Esophagus (tissue), 2 donors: Measurements from ENCODE around the gene FAM83G. TPM values are rescaled to one million over a fixed set of nuclear protein-coding genes. Genes with fewer than 3 reads are reported as not detected.
A peak's percentile ranks its signal among the peaks of the same experiment; 100 is the strongest.

Experiments used
- H3K27ac ChIP-seq, 2 donors: one replicate each; pipeline ENCODE4 v1.5.1; 2013; ENCODE audit warnings: low read depth in 2 of 2, mild to moderate bottlenecking in 2 of 2, inconsistent platforms in 1 of 2, low read length in 1 of 2, moderate library complexity in 1 of 2
- H3K27me3 ChIP-seq, 2 donors: one replicate each; pipeline ENCODE4 v1.6.1; 2013; ENCODE audit warnings: low read length in 2 of 2, control low read depth in 1 of 2, mild to moderate bottlenecking in 1 of 2; ENCODE audit not compliant: insufficient read depth in 2 of 2, control insufficient read depth in 1 of 2
- H3K36me3 ChIP-seq, 2 donors: one replicate each; pipeline ENCODE4 v1.6.1; 2013; ENCODE audit warnings: low read length in 1 of 2; ENCODE audit not compliant: control insufficient read depth in 2 of 2, insufficient read depth in 2 of 2
- H3K4me1 ChIP-seq, 2 donors: one replicate each; pipeline ENCODE4 v1.6.1; 2013; ENCODE audit warnings: low read length in 1 of 2; ENCODE audit not compliant: control insufficient read depth in 2 of 2, insufficient read depth in 2 of 2
- H3K4me3 ChIP-seq, 2 donors: one replicate each; pipeline ENCODE4 v1.5.1; 2013; ENCODE audit warnings: low read length in 2 of 2, mild to moderate bottlenecking in 2 of 2, low read depth in 1 of 2, moderate library complexity in 1 of 2
- H3K9me3 ChIP-seq, 2 donors: one replicate each; pipeline ENCODE4 v1.6.1; 2013; ENCODE audit warnings: mild to moderate bottlenecking in 2 of 2, low read depth in 1 of 2, low read length in 1 of 2, moderate library complexity in 1 of 2; ENCODE audit not compliant: control insufficient read depth in 2 of 2, insufficient read depth in 1 of 2
- WGBS, 2 donors: extraction: QIAGEN DNeasy Blood & Tissue Kit; methylation state at CpG; one replicate each; pipeline ENCODE4 v1.1.7; 2013; 5-methylcytosine and 5-hydroxymethylcytosine counted together
- polyA plus RNA-seq, 2 donors: library from polyadenylated mRNA; stranded (reverse); fragments of 200-250 nt; gene quantifications; one replicate each; pipeline ENCODE4 v1.2.3, GENCODE V29; 2013
- donor health status: healthy with polysubstance abuse.
- donor health status: Bipolar disorder and iron deficiency.

The FAM83G gene
- polyA plus RNA-seq, 2 donors, result 33.2 to 37.1 TPM

DNA sequence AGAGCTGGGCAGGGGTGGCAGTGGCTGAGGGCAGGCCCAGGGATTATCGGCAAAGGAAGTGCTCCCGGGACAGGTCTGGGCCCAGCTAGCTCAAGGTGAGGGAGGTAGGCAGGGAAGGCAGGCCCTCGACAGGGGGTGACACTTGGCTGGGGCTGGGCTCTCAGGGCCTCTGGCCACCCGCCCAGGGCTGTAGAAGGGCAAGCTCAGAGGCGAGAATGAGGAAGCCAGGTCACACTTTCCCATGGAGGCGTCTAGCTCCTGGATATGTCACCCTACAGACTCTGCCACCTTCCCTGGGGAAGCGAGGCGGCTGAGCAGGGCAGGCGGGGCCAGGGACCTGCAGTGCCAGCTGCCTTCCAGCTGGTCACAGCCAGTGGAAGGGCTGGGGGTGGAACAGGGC is 19.1 kb downstream of the FAM83G start:
- peak overlapping the region; percentile 61 to 88 for H3K27ac ChIP-seq
- H3K4me1 ChIP-seq, result peaks cover 15 to 68% of the 10 kb centered on the region in 2 donors
- no peak overlapping the region for H3K4me3 ChIP-seq
- peaks cover 0 to 34% of the 10 kb centered on the region in 2 donors for H3K36me3 ChIP-seq
- 48 to 81% methylated on average over 9 of the region's 9 CpGs for WGBS, 2 donors
- H3K9me3 ChIP-seq, result no peaks in the 10 kb centered on the region
- H3K27me3 ChIP-seq, result no peaks in the 10 kb centered on the region

DNA sequence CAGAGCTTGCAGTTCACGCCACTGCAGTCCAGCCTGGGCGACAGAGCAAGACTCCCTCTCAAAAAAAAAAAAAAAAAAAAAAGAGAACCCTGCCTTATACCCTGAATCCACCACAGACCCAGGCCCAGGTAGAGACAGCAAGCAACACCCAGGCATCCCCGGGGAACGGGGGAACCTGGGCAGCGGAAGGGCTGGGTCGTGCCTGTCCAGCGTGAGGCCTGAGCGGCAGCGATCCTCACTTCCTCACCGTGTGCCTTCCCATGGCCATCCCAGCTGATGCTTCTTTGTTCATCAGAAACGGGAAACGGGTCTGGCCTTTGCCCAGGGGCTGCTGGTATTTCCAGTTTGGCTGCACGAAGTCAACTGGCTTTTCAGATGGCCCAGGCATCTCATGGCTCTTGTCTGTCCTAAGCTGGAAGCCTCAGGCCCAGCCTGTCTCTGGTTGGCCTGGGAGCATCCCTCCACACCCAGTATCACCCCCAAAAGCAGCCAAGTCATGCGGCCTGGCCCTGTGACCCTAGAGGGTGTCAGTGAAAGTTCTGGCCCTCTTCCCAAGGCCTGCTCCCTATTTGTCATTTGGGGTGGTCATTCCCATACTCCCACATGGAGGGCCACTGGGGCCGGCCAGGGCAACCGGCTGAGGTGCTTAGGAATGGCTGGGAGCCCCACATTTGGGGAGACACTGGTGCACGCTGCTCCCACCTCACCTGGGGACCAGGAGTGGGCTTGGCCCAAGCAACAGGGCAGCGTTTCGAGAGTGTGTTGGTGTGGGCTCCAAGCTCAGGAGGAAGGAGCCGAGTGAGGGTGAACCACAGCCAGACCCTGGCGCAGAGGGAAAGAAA is 20.1 kb downstream of the FAM83G start:
- H3K4me1 ChIP-seq, result peaks cover 15 to 63% of the 10 kb centered on the region in 2 donors
- H3K36me3 ChIP-seq, result peaks cover 0 to 39% of the 10 kb centered on the region in 2 donors

DNA sequence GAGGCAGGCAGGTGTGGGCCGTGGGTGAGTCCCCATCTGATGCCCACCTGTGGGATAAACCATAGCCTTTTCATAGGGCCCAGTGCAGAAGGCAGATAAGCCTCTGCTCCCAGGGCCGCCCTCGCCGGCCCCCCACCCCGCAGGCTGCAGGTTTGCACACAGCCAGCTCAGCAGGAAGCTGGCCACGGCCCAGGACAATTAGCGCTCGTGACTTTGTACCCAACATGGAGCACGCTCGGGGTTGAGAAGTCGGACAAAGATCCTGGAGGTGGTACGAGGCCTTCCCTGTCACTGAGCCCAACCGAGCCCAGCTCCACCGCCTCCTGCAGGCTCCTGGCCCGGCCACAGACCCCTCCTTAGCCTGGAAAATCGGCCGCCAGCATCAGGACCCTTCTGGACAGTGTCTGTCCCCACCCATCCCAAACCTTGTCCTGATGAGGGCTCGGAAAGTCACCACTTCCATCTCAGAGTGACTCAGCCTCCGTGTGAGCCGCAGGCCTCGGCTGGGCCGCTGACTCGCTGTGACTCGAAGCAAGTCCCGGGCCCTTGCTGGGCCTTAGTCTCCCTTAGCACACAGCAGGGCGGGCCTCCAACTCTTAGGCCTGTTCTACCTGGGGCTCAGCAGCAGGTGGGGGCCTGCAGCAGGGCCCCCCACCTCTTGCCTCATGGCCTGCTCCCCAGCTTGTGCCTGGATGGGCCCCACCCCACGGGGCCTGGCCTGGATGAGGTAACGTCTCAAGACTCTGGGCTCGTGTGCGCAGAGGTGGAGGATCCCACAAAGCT is 22.7 kb downstream of the FAM83G start:
- Histone ChIP-seq H3K27ac (peak overlapping the region; percentile 80 to 90), H3K36me3 (peaks cover 5 to 53% of the 10 kb centered on the region in 2 donors), H3K9me3 (no peaks in the 10 kb centered on the region), H3K4me1 (peaks cover 11 to 55% of the 10 kb centered on the region in 2 donors), H3K27me3 (no peaks in the 10 kb centered on the region), H3K4me3 (no peak overlapping the region)
- 48 to 58% methylated on average over 30 of the region's 30 CpGs for WGBS, 2 donors

More for the DNA sequence above, 20.1 kb downstream of the FAM83G start:
- 80% methylated on average over 21 of the region's 21 CpGs for WGBS, 2 donors
- Histone ChIP-seq H3K9me3 (no peaks in the 10 kb centered on the region), H3K27ac (peak overlapping the region; percentile 61 to 88), H3K4me3 (no peak overlapping the region), H3K27me3 (no peaks in the 10 kb centered on the region)

DNA sequence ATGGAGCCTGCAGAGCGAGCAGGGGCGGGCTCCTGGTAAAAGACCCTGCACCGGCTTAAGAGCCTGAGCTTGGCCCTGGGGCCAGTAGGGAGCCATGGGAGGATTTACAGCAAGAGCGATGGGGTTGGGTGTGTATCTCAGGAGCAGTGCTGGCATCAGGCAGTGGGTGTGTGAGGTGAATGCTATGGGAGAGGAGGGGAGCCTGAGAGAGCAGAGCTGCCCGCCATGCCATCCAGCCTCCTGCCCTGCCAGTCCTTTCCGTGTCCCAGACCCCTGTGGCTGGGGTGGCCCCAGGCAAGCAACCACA is 23.3 kb downstream of the FAM83G start:
- H3K4me3 ChIP-seq, result no peak overlapping the region
- H3K36me3 ChIP-seq, result peaks cover 5 to 54% of the 10 kb centered on the region in 2 donors
- WGBS, 2 donors, result 74 to 76% methylated on average over 5 to 6 of the region's 6 CpGs
- peak overlapping the region in 1 of 2 donors; percentile 90 for H3K27ac ChIP-seq
- peaks cover 11 to 55% of the 10 kb centered on the region in 2 donors for H3K4me1 ChIP-seq
- H3K9me3 ChIP-seq, result no peaks in the 10 kb centered on the region
- no peaks in the 10 kb centered on the region for H3K27me3 ChIP-seq

DNA sequence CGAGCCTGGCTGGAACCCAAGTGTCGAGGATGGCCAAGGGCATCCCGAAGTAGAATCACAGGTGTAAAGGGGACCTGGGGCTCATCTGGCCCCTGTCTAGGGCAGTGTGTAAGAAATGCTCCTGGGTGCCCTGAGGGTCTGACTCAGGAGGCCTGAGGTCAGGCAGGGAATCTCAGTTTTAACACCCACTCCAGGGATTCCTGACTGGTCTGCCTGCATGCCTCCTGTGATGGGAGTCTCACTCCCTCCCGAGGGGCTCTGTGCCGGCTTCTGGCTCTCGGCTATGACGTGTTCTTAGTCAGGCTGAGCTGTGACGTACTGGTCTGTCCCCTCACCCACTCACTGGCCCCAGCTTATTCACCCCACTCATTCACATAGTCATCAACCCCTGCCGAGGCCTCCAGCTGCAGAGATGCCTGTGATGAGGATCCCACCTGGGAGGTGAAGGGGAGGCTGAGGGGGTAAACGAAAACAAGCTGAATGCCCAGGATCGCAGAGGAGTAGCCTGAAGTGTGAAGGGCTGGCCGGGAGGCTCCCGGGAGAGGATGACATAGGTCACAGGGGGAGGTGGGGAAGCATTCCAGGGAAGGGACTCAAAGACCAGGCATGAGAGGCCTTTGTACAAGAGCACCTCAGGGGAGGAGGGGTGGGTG is 23.8 kb downstream of the FAM83G start:
- 80 to 84% methylated on average over 13 of the region's 13 CpGs for WGBS, 2 donors
- no peaks in the 10 kb centered on the region for H3K27me3 ChIP-seq
- peak overlapping the region in 1 of 2 donors; percentile 16 for H3K27ac ChIP-seq
- H3K9me3 ChIP-seq, result no peaks in the 10 kb centered on the region
- H3K36me3 ChIP-seq, result peaks cover 5 to 54% of the 10 kb centered on the region in 2 donors
- peaks cover 11 to 53% of the 10 kb centered on the region in 2 donors for H3K4me1 ChIP-seq
- H3K4me3 ChIP-seq, result no peak overlapping the region

DNA sequence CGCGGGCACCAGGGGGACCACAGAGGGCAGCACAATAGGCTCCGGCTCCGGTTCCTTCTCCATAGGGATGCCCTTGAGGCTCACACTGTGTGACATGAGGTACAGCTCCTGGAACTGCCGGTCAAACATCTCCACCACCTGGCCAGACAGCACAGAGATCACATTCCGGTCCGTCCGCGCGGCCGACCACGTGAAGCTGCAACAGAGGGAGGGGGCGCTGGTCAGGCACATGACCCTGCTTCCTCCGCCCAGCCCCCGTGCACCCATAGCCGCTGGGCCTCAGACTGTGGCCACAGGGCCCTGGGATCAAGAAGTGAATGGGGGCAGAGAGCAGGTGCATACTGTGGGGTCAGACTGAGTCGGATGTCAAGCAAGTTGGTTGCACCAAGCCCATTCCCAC is 25.9 kb downstream of the FAM83G start:
- Histone ChIP-seq H3K4me1 (peaks cover 5 to 41% of the 10 kb centered on the region in 2 donors), H3K36me3 (peaks cover 5 to 58% of the 10 kb centered on the region in 2 donors), H3K9me3 (no peaks in the 10 kb centered on the region), H3K4me3 (no peak overlapping the region), H3K27ac (peak overlapping the region in 1 of 2 donors; percentile 50), H3K27me3 (no peaks in the 10 kb centered on the region)
- WGBS, 2 donors, result 61 to 80% methylated on average over 17 of the region's 17 CpGs

DNA sequence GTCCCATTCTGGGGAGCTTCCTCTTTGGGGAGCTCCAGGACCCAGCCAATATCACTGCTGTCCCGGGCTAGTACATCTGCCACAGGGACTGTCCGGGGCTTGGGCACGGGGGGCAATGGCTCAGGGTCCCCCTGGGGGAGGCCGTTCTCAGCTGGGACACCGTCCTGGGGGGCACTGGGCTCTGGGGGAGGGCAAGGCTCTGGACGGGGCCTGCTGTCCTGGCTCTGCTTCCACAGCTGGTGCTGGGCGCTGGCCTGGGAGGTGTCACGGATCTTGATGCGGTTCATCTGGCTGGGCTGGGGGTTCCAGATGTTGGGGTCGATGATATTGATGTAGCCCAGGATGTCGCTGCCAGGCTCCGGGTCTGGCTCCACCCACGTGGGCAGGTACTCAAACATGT is 26.5 kb downstream of the FAM83G start:
- Histone ChIP-seq H3K4me1 (peaks cover 3 to 36% of the 10 kb centered on the region in 2 donors), H3K27me3 (no peaks in the 10 kb centered on the region), H3K36me3 (peaks cover 5 to 59% of the 10 kb centered on the region in 2 donors), H3K9me3 (no peaks in the 10 kb centered on the region), H3K4me3 (no peak overlapping the region), H3K27ac (no peak overlapping the region)
- WGBS, 2 donors, result 77 to 81% methylated on average over 13 of the region's 13 CpGs

DNA sequence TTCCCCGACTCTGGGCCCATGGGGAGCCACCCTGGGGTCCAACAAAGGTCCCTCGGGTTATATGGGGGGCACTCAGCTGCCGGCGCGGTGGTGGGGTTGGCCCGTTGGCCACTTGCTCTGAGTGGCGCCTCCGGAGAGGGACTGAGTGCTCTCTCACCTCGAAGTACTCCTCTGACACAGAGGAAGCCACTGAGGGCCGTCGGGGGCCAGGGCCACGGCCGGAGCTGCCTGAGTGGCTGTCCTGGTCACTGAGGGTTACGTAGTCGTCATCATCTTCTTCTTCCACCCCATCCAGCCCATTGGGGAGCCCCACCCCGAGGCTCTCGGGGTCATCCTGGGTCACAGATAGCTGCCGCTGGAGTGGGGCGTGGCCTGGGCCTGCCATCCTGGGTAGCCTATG is 26.9 kb downstream of the FAM83G start:
- WGBS, 2 donors, result 86 to 89% methylated on average over 19 of the region's 19 CpGs
- Histone ChIP-seq H3K27me3 (no peaks in the 10 kb centered on the region), H3K27ac (no peak overlapping the region), H3K36me3 (peaks cover 5 to 59% of the 10 kb centered on the region in 2 donors), H3K9me3 (no peaks in the 10 kb centered on the region), H3K4me3 (no peak overlapping the region), H3K4me1 (peaks cover 0 to 32% of the 10 kb centered on the region in 2 donors)

DNA sequence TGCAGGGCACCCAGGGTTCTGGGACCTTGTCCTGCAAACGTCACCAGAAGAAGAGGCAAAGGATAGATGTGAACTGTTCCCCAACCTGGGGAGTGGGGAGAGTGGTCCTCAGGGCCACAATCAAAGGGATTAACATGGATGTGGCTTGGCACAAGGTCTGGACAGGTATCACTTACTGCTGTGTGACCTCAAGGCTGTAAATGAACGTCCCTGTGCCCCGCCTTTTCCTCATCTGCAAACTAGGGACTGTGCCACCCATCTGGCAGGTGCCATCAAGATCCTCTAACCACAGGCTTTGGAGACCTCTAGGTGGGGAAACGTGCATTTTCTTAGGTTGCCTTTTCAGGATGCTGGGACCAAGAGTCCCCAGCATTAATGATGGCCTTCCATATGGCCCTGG is 27.5 kb downstream of the FAM83G start:
- Histone ChIP-seq H3K4me3 (no peak overlapping the region), H3K9me3 (no peaks in the 10 kb centered on the region), H3K36me3 (peaks cover 7 to 59% of the 10 kb centered on the region in 2 donors), H3K4me1 (peaks cover 0 to 26% of the 10 kb centered on the region in 2 donors), H3K27me3 (no peaks in the 10 kb centered on the region), H3K27ac (no peak overlapping the region)
- 77 to 84% methylated on average over 4 of the region's 4 CpGs for WGBS, 2 donors
